H1 (cell line): Measurements from ENCODE around the gene LDLRAD4. TPM values are rescaled to one million over a fixed set of nuclear protein-coding genes. Genes with fewer than 3 reads are reported as not detected.

ENCODE experiments used
- ATF2 ChIP-seq: IDR thresholded peaks from 2 replicates; pipeline ENCODE4 v1.6.1; 2012; ENCODE audit warnings: low read length, inconsistent platforms
- EZH2 ChIP-seq: fragments of 200-600 bp; sonication (generic); IDR thresholded peaks from 2 replicates; pipeline ENCODE4 v1.7.1; 2012; ENCODE audit warnings: low read depth, mild to moderate bottlenecking, moderate library complexity, low read length, inconsistent platforms; ENCODE audit not compliant: severe bottlenecking
- KDM1A ChIP-seq: fragments of 200-600, 300-600 bp; sonication (generic); IDR thresholded peaks from 2 replicates; pipeline ENCODE4 v1.7.1; 2016; ENCODE audit warnings: mild to moderate bottlenecking, low read length, borderline replicate concordance
- SIX5 ChIP-seq: IDR thresholded peaks from 2 replicates; pipeline ENCODE4 v1.6.1; 2011; ENCODE audit warnings: mild to moderate bottlenecking, low read depth, low read length
- polyA plus RNA-seq, 7 experiments: library from polyadenylated mRNA; depleted of rRNA in 3 of 7; stranded (reverse) in 5 of 7; unstranded in 2 of 7; fragments of >200 nt in 5 of 7; fragments of 200-250 nt in 2 of 7; gene quantifications; 1 replicate in 5 of 7; 2 replicates in 1 of 7; 4 replicates in 1 of 7; pipeline versions ENCODE4 v1.2.1 to v1.2.3, GENCODE V29; 2011 to 2013; ENCODE audit warnings: missing spikeins in 2 of 7, mixed read lengths in 2 of 7
- total RNA-seq: library from RNA; stranded (reverse); fragmentation: NEBNext Ultra II Directional; extraction: Animal tissue kit (Norgen Biotek cat#: 25700); gene quantifications from 2 replicates; pipeline ENCODE4 v1.2.1, GENCODE V29; 2021

LDLRAD4 gene
- total and polyA plus RNA-seq, 2 of the 8 experiments (the other 6 are each of a cell fraction or from before 2014, with no cell fraction given) = 0.77 to 1.4 TPM

GRCh38 chr18:13394801-13395200, 176.2 kb downstream of the LDLRAD4 start (continued):
- no peak for TF ChIP-seq ATF2
- TF ChIP-seq SIX5 = no peak
- no peak for TF ChIP-seq KDM1A
- no peak for TF ChIP-seq EZH2
